NCI-H1105 treated with DMSO at 0.1 percent for 48 hours (cell line): Measurements from ENCODE around the gene PARS2.
"Not testable (repeated sequence)": the region's sequence is repeated elsewhere in the genome, so short reads cannot be mapped to it uniquely, and the experiment has no call there.

ENCODE experiments used
- DNase-seq: peaks from one replicate; lab custom pipeline; 2025; lab: John Stamatoyannopoulos, UW

PARS2 gene

DNA sequence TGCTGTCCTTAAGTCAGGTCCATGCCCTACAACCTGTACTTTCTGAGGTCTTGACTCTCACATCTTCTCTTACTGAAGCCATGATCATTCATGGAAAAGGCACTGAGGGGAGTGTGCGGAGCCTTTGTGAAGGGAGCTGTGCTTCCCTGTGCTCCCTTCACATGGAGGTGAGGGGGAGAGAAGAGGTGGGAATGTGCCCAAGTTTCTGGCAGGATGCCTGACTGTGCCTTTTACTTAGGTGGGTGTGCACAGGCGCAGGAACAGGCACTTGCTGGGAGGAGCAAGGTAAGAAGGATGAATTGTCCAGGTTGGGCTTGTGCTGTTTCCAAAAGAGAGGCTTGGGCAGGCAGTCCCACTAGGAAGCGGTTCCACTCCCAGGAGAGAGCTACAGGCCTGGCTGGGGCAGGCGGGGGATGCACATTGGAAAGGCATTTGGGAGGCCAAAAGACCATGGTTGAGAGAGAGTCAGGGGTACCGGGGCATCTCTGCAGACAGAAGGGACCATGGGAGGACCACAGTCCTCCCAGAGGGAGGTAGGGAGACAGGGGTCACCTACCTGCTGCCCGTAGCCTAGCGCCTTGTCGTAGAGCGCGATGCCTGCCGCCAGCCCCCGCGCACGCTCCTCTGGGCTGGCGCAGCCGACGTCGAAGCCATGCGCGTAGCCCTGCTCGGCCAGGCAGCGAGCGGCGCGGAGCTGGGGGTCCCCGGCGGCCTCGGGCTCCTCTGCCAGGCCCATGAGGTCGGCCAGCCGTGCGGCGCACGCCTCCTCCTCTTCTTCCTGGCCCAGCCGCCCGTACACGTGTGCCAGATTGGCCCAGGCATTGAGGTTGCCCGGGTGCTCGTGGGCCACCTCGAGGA is 35.9 kb upstream of the PARS2 start:
- DNase-seq, result no peak

- DNase-seq, result no peak
Observed at GRCh38 chr1:54798769-54799641, 34.7 kb upstream of the PARS2 start.

DNA sequence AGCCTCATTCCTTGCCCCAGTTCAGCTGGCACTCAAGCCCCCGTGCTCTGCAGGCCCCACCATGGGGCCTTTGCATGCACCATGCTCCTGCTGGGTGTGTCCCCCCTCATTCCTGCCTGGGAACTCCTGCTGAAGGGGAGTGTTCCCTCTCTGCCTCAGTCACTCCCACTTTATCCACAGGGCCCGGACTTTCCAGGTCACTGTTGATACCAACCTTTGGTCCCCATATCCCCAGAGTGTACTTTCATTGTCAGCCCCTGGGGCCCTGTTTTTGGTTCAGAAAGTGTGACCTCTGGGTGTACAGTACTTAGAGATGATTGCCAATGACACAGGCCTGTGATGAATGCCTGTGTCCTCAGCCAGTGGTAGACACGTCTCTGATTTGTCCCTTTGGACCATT is 33.9 kb upstream of the PARS2 start:
- no peak for DNase-seq

DNA sequence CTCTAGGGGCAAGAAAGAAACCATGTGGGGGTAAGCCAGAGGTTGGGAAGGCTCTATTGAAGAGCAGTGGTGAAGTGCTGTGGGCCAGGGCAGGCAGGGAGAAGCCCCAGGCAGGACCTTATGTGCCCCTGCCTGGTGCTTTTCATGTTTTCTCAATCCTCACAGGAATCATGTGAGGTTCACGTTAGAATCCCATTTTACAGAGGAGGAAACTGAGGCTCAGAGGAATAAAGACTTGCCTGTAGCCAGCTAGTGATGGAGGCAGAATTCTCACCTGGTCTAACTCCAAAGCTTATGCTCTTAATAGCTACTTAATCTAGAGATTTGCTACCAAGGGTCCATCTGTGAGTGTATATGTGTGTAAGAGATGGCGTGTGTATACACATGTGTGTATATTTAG is 32.6 kb upstream of the PARS2 start:
- no peak for DNase-seq

DNA sequence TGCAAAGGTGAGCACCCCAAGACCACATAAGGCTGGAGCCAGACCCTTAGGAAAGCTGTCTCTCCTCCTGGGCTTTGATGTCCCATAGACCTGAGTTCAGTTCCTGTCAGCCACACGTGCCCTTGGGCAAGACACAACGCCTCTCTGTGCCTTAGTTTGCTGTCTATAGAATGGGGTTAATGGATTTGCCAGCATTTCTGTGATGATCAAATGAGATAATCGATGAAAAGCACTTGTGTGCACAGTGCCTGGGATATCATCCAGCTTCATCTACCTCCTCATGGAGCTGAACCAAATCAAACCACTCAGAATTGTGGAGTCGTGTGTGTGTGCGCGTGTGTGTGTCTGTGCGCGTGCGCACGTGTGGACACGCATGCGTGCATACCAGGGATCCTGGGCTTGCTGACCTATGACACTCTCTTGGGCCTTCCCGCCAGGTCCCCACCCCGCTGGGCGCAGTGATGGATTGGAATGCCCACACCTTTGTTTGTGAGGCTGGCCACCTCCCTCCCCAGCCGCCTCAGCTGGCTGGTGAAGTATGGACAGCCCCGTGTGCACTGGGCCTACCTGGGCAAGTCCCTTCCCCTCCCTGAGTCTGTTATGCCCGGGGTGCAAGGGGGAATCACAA is 31.6 kb upstream of the PARS2 start:
- DNase-seq, result no peak

DNA sequence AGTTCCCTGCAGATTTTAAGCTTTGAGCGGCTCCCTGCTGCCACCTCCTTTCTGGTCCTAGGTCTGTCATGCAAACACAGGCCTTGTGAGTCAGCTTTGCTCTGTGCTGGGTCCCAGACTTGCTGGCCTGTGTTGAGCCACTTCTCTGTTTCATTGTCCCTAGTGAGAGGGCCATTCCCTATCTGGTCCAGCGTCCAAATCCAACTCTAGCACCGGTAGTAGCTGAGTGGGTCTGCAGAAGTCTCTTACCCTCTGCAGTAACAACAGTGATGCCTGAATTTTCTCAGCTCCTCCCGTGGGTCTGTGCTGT is 31.0 kb upstream of the PARS2 start:
- DNase-seq, result no peak

DNA sequence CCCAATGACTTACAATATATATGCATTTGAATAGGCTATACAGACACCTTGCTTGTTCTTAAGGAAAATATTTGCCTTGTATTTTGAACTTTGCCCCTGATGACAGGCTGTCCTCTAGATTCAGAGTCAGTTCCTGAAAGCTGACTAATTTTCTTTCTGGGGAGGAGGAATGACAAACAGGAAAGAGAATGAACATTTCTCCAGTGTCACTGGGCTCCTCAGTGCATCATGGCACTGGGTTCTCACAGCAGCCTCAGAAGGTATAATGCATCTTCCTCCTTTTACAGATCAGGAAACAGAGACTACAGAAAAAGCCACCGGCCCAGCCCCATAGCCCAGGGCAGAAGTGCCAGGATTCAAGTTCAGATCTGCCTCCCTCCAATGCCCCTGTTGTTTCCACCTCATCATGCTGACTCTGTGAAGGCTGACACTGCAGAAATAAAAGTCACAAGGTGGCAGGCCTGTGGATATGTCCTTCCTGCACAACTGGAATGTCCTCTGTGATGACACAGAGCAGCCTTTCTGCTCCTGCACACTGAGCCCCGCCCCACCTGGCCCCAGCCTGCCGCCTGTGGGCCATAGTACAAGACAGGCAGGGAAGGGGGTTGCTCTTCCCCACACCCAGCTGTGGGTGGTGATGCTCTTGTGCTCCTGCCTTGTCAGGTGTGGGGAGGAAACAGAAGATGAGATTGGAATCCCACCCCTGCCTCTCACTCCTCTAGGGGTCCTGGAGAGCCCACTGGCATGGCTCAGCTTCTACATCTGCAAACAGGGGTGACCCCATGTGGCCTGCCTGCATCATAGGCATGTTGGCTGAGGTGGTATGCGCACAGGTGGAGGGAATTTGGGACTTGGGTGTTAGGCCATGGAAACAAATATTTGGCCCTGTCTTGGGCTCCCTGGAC is 30.4 kb upstream of the PARS2 start:
- no peak for DNase-seq

DNA sequence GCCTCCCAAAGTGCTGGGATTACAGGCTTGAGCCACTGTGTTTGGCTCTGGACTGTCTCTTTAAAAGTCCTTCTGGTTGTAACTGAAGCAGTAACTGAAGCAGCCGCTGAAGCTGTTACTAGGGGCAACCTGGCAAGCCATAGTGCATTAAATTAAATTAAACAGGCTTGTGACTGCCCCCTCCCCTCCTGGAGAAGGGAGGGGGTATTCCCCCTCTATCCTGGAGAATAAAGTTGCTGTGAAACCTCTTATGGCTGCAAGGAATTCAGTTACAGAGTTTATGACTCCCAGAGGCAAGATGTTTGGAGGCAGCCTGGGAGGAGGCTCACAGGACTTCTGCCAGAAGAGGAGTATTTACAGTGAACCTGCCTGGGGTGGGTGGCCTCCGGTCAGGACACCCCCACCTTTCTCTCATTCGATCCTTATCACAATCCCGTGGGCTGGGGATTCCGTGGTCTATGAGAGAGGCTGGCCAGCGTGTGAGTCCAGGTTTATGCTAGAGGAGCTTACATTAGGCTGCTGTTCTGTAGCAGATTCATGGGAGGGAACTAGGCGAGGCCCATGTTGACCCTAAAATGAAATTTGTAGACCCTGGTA is 28.5 kb upstream of the PARS2 start:
- no peak for DNase-seq

DNA sequence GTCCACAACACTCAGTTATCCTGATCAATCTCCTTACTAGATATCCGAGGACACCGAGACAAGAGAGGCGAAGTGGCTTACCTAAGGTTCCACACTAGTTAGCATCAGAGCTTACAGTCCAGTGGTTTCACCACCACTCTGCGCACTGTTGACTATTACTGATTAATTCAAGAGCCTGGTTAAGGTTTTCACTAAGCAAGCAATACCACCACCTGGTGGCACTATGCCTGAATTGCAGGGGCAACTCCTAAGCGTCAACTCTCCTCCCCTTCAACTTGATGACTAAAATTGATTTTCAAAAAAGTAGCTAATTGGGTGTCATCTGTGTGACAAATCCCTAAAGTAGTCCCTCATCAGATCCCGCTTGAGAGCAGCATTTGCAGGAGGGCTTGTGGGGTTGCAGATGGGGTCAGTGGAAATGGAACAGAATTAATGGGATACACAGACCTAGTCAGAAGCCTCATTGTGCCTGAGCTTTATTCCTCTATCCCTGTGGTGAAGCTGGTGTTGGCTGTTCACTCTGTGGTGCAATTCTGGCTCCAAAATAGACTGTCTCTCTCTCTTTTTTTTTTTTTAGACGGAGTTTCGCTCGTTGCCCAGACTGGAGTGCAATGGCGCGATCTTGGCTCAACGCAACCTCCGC is 27.7 kb upstream of the PARS2 start:
- no peak for DNase-seq

DNA sequence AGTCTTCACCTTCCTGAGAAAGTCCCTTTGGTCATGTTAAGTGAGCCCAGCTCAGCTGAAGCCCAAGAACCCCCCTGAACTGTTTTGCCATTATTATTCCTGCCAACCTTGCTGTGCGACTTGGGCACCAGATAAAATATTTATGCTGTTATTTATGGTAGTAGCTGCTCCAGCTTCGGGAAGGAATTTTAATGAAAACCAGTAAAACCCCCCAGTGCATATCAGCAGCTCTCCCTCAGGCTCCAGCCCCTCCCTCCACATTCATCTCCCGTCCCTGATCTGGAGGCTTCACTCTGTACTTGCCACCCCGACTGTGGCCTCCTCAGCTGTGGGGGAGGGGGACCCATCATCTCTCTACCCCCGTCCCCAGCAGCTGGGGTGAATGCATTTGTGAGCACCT is 24.1 kb upstream of the PARS2 start:
- DNase-seq, result no peak

DNA sequence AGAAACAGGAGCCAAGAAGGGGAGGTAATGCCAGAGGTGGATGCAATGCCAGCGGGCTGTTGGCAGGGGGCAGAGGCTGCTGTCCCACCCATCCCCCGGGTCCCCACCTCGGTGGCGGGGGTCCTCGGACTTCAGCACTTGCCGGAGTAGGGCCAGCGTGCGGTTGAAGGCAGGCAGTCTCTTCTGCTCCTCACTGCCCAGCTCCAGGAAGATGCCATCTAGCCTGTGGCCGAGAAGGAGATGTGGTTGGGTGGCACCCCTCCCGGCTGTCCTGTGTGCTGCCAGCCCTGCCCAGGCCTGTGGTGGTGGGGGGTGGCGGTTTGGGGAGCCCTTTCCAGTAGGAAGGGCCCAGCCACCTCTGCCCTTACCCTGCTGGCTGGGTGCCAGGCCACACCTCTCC is 23.3 kb upstream of the PARS2 start:
- DNase-seq, result no peak

GRCh38 chr1:54786778-54787177 is 22.5 kb upstream of the PARS2 start:
- no peak for DNase-seq

DNA sequence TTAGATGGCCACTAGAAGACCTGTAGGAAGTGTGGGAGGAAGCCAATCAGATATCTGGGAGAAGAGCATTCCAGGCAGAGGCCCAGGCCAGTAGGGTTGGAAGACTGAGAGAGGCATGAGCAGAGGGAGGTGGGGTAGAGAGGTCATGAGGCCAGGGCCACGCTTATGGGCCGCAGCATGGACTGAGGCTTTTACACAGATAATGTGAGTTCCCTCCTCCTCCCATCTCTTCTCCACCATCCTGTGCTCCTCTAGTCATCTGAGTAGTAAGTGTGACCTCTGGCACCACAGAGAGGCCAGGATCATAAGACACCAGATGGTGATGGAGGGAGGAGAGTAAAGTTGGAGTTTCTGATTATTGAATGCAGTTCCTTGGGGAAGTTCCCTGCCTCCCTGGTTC is 19.7 kb upstream of the PARS2 start:
- DNase-seq, result no peak

DNA sequence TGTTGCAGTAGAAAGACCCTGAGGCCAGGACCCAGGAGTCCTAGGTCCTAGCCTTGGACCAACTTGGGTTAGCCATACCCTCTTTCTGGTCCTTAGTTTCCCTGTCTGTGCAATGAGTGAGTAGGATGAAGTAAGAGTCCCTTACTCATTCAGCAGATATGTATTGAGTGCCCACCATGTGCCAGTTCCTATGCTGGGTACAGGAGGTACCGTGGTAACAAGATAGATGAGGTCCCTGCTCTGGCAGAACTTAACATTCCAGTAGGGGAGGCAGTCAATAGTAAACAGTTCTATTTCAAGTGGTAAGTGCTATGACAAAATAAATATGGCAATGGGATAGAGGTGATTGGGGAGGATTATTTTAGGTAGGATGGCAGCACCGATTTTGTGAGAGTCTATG is 18.3 kb upstream of the PARS2 start:
- no peak for DNase-seq

DNA sequence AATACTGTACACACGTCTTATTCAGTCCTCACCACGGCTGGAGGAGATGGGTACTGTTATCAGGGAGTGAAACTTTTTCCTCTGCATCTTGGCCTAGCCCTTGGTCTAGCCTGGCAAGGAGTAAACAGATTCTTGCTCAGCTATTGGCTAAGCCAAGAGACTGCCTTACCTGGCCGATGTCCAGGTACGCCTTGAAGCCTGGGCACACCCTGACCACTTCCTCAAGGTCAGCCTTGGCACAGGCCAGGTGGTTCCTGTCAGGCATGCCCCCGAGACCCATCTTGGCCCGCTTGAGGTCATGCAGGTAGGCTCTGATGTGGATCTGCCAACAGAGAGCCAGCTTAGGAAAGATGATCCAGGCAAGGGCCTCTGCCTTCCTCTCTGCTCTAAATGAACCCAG is 17.8 kb upstream of the PARS2 start:
- DNase-seq, result no peak

DNA sequence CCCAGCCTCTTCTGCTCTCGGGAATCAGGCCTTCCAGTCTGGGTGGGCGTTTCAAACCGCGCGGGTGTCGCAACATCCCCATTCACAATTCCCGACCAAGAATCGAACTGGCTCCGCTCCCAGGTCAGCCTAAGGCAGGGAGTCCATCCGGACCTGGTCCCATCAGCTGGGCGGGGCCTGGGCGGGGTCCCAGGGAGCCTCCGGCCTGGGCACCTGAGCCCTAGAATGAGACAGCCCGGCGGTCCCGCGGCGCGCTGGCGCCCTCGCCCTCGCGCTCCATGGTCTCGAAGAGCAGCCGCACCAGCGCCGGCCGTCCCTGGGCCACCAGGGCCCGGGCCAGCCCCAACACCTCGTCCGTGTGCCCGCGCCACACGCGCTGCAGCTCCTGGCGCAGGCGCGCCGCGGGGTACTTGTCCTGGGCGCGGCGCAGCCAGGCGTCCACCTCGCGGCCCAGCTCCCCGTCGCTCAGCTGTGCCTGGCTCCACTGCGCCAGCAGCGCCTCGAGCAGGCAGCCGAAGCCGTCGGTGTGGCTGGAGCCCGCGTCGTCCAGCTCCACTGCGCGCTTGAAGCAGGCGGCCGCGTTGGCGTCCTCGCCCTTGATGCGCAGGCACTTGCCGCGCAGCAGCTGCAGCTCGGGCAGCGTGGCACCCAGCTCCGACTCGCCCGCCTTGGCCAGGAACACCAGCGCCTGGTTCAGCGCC is 16.9 kb upstream of the PARS2 start:
- DNase-seq, result no peak

DNA sequence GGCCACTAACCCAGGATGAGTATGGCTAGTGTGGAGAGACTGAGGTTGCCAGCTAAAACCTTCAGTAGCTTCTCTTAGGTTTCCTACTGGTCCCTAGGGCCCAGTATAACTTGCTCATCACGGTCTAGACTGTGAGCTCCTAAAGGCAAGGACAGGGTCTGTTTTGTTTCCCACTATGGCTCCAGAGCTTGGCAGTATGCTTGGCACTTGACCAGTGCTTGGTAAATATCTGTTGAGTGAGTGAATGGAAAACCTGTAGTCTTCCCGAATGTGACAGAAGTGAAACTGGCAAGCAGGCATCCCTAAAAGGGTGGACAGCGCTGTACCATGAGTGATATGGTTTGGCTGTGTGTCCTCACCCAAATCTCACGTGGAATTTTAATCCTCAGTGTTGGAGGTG is 13.1 kb upstream of the PARS2 start:
- DNase-seq, result no peak

DNA sequence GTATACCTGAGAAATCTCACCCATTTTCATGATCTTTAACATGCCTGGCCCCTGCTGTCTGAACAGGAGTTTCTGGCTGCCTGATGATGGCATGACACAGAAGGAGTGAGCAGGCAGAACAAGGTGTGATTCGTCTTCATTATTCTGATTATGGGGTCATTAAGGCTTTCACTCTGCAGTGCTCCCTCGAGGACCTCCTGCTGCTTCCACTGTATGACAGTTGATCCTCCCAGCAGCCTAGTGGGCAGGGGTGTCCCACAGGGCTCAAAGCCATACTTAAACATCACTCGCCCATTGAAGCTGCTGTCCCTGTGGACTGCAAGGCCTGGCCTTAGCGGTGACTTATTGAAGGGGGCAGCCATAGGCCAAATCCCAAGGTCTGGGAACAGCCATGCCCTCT is 12.7 kb upstream of the PARS2 start:
- no peak for DNase-seq

- DNase-seq, result not testable (repeated sequence)
Observed at GRCh38 chr1:54775828-54776721, 11.8 kb upstream of the PARS2 start.
